SK-N-SH treated with all-trans-retinoic acid at 6 μM for 48 hours (cell line): ENCODE results near the gene NPRL2.

Experiments used
- ATAC-seq: fragments of 200-7000 bp; cut with Tn5 transposase; 3 replicates; pipeline ENCODE4 v1.9.1; 2020; ENCODE audit warnings: mild to moderate bottlenecking, moderate library complexity
- ARNTL ChIP-seq: fragments of 450-650 bp; formaldehyde crosslinking; IDR thresholded peaks from 2 replicates; pipeline ENCODE4 v1.5.0; 2020; ENCODE audit warnings: low read depth, mild to moderate bottlenecking, moderate library complexity, borderline replicate concordance
- CREB5 ChIP-seq: fragments of 250-450 bp; sonication (Bioruptor Pico); IDR thresholded peaks from 2 replicates; pipeline ENCODE4 v1.5.1; 2020; ENCODE audit warnings: low read depth, mild to moderate bottlenecking, moderate library complexity
- CSDC2 ChIP-seq: fragments of 250-450 bp; sonication (Bioruptor Pico); IDR thresholded peaks from 2 replicates; pipeline ENCODE4 v1.5.0; 2020; ENCODE audit warnings: mild to moderate bottlenecking, moderate library complexity
- CSRNP3 ChIP-seq: fragments of 250-450 bp; sonication (Bioruptor Pico); IDR thresholded peaks from 2 replicates; pipeline ENCODE4 v1.5.1; 2021; ENCODE audit warnings: mild to moderate bottlenecking, moderate library complexity
- ESRRG ChIP-seq: fragments of 250-450 bp; sonication (Bioruptor Pico); IDR thresholded peaks from 2 replicates; pipeline ENCODE4 v1.6.1; 2021; ENCODE audit warnings: mild to moderate bottlenecking
- ISL1 ChIP-seq: fragments of 250-450 bp; sonication (Bioruptor Pico); IDR thresholded peaks from 2 replicates; pipeline ENCODE4 v2.1.2; 2022; ENCODE audit warnings: mild to moderate bottlenecking, moderate library complexity
- OSR1 ChIP-seq: fragments of 250-450 bp; sonication (Bioruptor Pico); IDR thresholded peaks from 2 replicates; pipeline ENCODE4 v1.8.0; 2022; ENCODE audit warnings: moderate library complexity, mild to moderate bottlenecking, inconsistent platforms
- PATZ1 ChIP-seq: fragments of 250-450 bp; sonication (Bioruptor Pico); IDR thresholded peaks from 2 replicates; pipeline ENCODE4 v1.8.0; 2020; ENCODE audit warnings: mild to moderate bottlenecking, moderate library complexity, borderline replicate concordance
- POU6F1 ChIP-seq: fragments of 250-450 bp; sonication (Bioruptor Pico); IDR thresholded peaks from 2 replicates; pipeline ENCODE4 v1.8.0; 2021; ENCODE audit warnings: low read depth, mild to moderate bottlenecking, moderate library complexity, borderline replicate concordance
- PPARA ChIP-seq: fragments of 250-450 bp; sonication (Bioruptor Pico); IDR thresholded peaks from 2 replicates; pipeline ENCODE4 v1.5.0; 2020; ENCODE audit warnings: mild to moderate bottlenecking, borderline replicate concordance
- RARB ChIP-seq: fragments of 250-450 bp; sonication (Bioruptor Pico); IDR thresholded peaks from 2 replicates; pipeline ENCODE4 v1.8.0; 2021; ENCODE audit warnings: mild to moderate bottlenecking, moderate library complexity
- SNAI2 ChIP-seq: fragments of 250-450 bp; sonication (Bioruptor Pico); IDR thresholded peaks from 2 replicates; pipeline ENCODE4 v1.5.0; 2020; ENCODE audit warnings: mild to moderate bottlenecking, moderate library complexity
- TCF4 ChIP-seq: fragments of 250-450 bp; sonication (Bioruptor Pico); IDR thresholded peaks from 2 replicates; pipeline ENCODE4 v1.8.0; 2021; ENCODE audit warnings: mild to moderate bottlenecking, moderate library complexity, borderline replicate concordance
- TOX ChIP-seq: fragments of 250-450 bp; sonication (Bioruptor Pico); IDR thresholded peaks from 2 replicates; pipeline ENCODE4 v1.8.0; 2021; ENCODE audit warnings: mild to moderate bottlenecking, moderate library complexity, borderline replicate concordance
- TSHZ2 ChIP-seq: fragments of 250-450 bp; sonication (Bioruptor Pico); IDR thresholded peaks from 2 replicates; pipeline ENCODE4 v1.5.0; 2020; ENCODE audit warnings: mild to moderate bottlenecking, moderate library complexity
- ZC3H10 ChIP-seq: fragments of 250-450 bp; sonication (Bioruptor Pico); IDR thresholded peaks from 2 replicates; pipeline ENCODE4 v1.5.1; 2021; ENCODE audit warnings: mild to moderate bottlenecking, moderate library complexity
- ZFP3 ChIP-seq: fragments of 250-450 bp; sonication (Bioruptor Pico); IDR thresholded peaks from 2 replicates; pipeline ENCODE4 v1.5.0; 2020; ENCODE audit warnings: mild to moderate bottlenecking, moderate library complexity
- ZNF565 ChIP-seq: fragments of 450-650 bp; formaldehyde crosslinking; conservative IDR thresholded peaks from 2 replicates; pipeline ENCODE4 v1.5.0; 2020; ENCODE audit warnings: low read depth, mild to moderate bottlenecking, moderate library complexity
- ZNF70 ChIP-seq: fragments of 450-650 bp; formaldehyde crosslinking; IDR thresholded peaks from 2 replicates; pipeline ENCODE4 v1.5.0; 2020; ENCODE audit warnings: mild to moderate bottlenecking, moderate library complexity
- ZNF8 ChIP-seq: fragments of 450-650 bp; formaldehyde crosslinking; IDR thresholded peaks from 2 replicates; pipeline ENCODE4 v1.5.0; 2020; ENCODE audit warnings: mild to moderate bottlenecking, moderate library complexity

Gene NPRL2

GRCh38 chr3:50356553-50356952 is 6.0 kb upstream of the NPRL2 start:
- TF ChIP-seq ZNF565 (CRISPR knock-in tag), result no peak
- no peak for TF ChIP-seq ZNF70 (CRISPR knock-in tag)
- no peak for TF ChIP-seq ESRRG (CRISPR knock-in tag)
- no peak for TF ChIP-seq TOX (CRISPR knock-in tag)
- no peak for TF ChIP-seq TCF4 (CRISPR knock-in tag)
- no peak for TF ChIP-seq PATZ1 (CRISPR knock-in tag)
- TF ChIP-seq ISL1 (CRISPR knock-in tag), result no peak
- TF ChIP-seq ZNF8, result no peak
- no peak for TF ChIP-seq OSR1 (CRISPR knock-in tag)
- TF ChIP-seq ZC3H10 (CRISPR knock-in tag), result no peak
- no peak for TF ChIP-seq CREB5
- TF ChIP-seq PPARA (CRISPR knock-in tag), result no peak
- no peak for TF ChIP-seq ARNTL
- no peak for TF ChIP-seq CSDC2 (CRISPR knock-in tag)
- TF ChIP-seq ZFP3 (CRISPR knock-in tag), result no peak
- ATAC-seq, result no peak

GRCh38 chr3:50355829-50356552 is 5.4 kb upstream of the NPRL2 start:
- no peak for ATAC-seq
- no peak for TF ChIP-seq ISL1 (CRISPR knock-in tag)

- no peak for ATAC-seq
- TF ChIP-seq TOX (CRISPR knock-in tag) (no peak), POU6F1 (CRISPR knock-in tag) (no peak), PPARA (CRISPR knock-in tag) (no peak), CSDC2 (CRISPR knock-in tag) (no peak), CSRNP3 (CRISPR knock-in tag) (no peak), CREB5 (no peak), ISL1 (CRISPR knock-in tag) (no peak), ARNTL (no peak), ESRRG (CRISPR knock-in tag) (no peak), TSHZ2 (CRISPR knock-in tag) (no peak), ZC3H10 (CRISPR knock-in tag) (no peak), SNAI2 (CRISPR knock-in tag) (no peak), ZNF8 (no peak), ZFP3 (CRISPR knock-in tag) (no peak), OSR1 (CRISPR knock-in tag) (no peak), ZNF70 (CRISPR knock-in tag) (no peak), RARB (CRISPR knock-in tag) (no peak)
Observed at GRCh38 chr3:50354850-50355249, 4.3 kb upstream of the NPRL2 start.
